GM18907 (cell line): ENCODE data around the gene CMTM3.
"Not testable (repeated sequence)": the region's sequence is repeated elsewhere in the genome, so short reads cannot be mapped to it uniquely, and the experiment has no call there.

Experiments used
- ATAC-seq: cut with Tn5 transposase; IDR thresholded peaks from one replicate; pipeline ENCODE4 v1.9.1; 2021; ENCODE audit warnings: mild to moderate bottlenecking, moderate library complexity; ENCODE audit not compliant: unreplicated experiment

Gene CMTM3

DNA sequence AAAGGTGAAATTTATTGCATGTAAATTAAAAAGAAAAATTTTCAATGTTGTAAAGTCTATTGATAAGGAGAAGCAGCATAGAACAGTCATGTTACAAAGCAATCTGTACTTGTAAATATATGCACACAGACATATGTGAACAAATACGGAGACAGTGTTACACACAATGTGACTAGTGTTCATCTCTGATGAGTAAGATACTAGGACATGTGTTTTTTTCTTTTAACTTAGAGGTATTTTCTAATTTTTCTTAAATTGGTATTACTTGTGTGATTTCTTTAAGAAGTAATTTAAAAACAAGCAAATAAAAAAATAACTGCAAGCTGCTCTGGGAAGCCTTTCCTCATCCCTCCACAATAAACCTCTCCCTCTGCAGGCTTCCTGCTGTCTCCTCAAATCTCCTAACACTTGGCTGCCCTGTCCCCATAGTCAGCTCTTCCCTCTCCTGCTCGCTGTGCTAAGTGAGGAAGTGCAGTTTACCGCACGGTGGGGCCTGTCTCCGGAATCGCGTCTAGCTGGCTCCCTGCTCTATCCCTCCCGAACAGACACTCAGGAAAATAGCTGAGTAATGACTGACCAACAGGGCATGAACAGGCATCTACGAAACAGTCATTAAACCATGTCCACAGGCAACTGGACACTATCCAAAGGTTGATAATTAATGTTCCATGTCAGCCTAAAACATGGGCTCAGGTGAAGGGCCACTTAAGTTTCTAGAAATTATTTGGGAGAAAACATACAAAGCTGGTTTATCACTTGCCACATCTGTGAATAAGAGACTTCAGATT, 56.1 kb downstream of the CMTM3 start:
- ATAC-seq = no peak

DNA sequence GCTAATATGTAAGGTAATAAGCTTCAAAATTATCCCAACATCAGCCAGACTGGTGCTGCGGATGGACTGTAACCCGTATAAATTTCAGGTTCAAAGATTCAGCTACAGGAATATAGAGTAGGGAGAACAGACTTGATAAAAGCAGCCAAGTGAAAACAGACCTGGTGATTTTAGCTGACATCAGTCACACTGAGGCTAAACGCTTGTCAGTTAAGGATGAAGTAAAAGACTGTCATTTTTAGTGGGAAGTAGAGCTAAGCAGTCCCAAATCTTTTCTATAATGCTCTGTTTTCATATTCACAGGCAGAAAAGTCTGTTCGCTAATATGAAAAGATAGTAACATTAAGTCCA, 56.7 kb downstream of the CMTM3 start:
- no peak for ATAC-seq

DNA sequence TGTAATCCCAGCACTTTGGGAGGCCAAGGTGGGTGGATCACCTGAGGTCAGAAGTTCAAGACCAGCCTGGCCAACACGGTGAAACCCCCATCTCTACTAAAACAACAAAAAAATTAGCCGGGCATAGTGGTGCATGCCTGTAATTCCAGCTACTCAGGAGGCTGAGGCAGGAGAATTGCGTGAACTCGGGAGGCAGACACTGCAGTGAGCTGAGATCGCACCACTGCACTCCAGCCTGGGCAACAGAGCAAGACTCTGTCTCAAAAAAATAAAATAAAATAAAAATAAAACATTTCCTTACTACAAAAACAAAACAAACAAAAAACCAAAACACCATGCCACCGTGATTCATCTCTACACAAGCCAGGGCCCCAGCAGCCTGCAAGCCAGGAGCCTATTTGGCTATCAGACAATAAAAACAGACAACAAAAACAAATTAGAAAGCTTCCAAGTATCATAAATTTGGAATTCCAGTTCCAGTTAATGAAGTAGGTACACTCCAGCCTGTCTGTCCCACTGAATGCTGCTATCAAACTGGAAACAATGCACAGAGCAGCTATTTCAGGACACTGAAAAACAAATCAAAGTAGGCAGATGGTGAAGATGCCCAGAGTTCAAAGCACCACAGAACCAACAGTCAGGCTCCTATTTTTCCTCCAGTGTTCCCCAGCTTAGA, 57.3 kb downstream of the CMTM3 start:
- ATAC-seq = not testable (repeated sequence)

DNA sequence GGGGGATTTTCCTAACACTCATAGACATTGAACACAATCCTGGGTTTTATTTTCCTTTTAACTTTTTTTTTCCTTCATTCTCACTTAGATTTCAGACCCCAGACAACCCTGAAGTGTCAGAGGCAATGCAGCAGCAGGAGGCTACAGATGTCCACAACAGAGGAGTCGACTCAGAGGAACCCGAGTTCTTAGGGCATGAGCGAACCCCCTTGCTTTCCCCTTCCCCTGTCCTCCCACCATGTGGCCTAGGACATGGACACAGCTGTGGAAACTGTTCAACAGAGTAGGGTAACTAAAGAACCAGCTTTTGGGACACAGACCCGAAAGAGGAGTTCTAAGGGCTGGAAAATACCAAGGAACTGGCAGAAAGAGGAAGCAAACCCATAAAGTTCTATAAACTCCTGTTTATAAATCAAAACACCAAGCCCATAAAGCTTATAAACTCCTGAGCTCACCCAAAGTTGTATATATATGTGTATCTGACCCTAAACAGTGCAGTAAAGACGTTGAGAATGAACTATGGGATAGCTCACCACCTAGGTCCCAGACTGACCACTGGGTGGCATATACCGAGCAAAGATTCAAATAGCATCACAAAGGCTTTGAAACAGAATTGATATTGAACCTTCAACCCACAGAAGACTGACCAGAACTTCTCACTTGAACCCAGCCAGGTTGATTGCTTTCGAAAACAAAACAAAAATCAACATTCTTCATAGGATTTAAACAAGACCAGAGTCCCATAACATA, 58.1 kb downstream of the CMTM3 start:
- ATAC-seq = no peak
